H1 (cell line): ENCODE data around the gene MYH7. TPM values are rescaled to one million over a fixed set of nuclear protein-coding genes. Genes with fewer than 3 reads are reported as not detected.

Experiments used
- CTCF ChIA-PET: fragments of 300-600 bp; sonication (Branson Sonifier 250); formaldehyde crosslinking; loops from one replicate; lab custom pipeline; 2021; ENCODE audit not compliant: partially characterized antibody; lab: Charles Lee
- POLR2A ChIA-PET: fragments of 300-600 bp; sonication (Branson Sonifier 250); formaldehyde crosslinking; loops from one replicate; lab custom pipeline; 2021; ENCODE audit warnings: inconsistent platforms; ENCODE audit not compliant: partially characterized antibody; lab: Charles Lee
- DNase-seq, 2 experiments: peaks; one replicate each; pipeline versions ENCODE4 v3.0.0 to v3.0.0-alpha.2; 2010 to 2022; ENCODE audit warnings: low spot score in 2 of 2, low read depth in 1 of 2, mixed read lengths in 1 of 2
- FAIRE-seq: peaks from 2 replicates; lab custom pipeline; 2011; peaks lifted over from hg19 to GRCh38; lab: Jason Lieb, UNC
- H2AFZ ChIP-seq: 2 replicates; pipeline ENCODE4 v1.8.1; 2012; ENCODE audit warnings: low read length, inconsistent platforms
- H2AK5ac ChIP-seq: 2 replicates; pipeline ENCODE4 v1.6.1; 2013; ENCODE audit warnings: low read depth, low read length
- H2BK120ac ChIP-seq: replicated peaks from 2 replicates; pipeline ENCODE3; 2013; ENCODE audit warnings: low read depth, low read length, inconsistent platforms
- H2BK12ac ChIP-seq: 2 replicates; pipeline ENCODE4 v1.6.1; 2013; ENCODE audit warnings: low read depth, low read length
- H2BK15ac ChIP-seq: 2 replicates; pipeline ENCODE4 v1.6.1; 2013; ENCODE audit warnings: low read length
- H2BK20ac ChIP-seq: 2 replicates; pipeline ENCODE4 v1.6.1; 2013; ENCODE audit warnings: low read length
- H2BK5ac ChIP-seq: 2 replicates; pipeline ENCODE4 v1.6.1; 2013; ENCODE audit warnings: low read depth, low read length
- H3K14ac ChIP-seq: 2 replicates; pipeline ENCODE4 v1.6.1; 2013; ENCODE audit warnings: inconsistent platforms; ENCODE audit not compliant: insufficient read length
- H3K18ac ChIP-seq: 2 replicates; pipeline ENCODE4 v1.6.1; 2013; ENCODE audit warnings: low read length; ENCODE audit errors: extremely low read depth
- H3K23ac ChIP-seq: 2 replicates; pipeline ENCODE4 v1.6.1; 2013; ENCODE audit warnings: inconsistent platforms; ENCODE audit not compliant: insufficient read length
- H3K23me2 ChIP-seq: 2 replicates; pipeline ENCODE4 v1.6.1; 2013; ENCODE audit warnings: low read depth, low read length
- H3K27ac ChIP-seq: 2 replicates; pipeline ENCODE4 v1.6.1; 2011; ENCODE audit warnings: low read depth, low read length, inconsistent platforms
- H3K27me3 ChIP-seq, 4 experiments: replicated peaks in 1 of 4; 1 replicate in 1 of 4; 2 replicates in 3 of 4; pipeline versions ENCODE4 v1.6.1 to v1.8.1; 2011 to 2013; ENCODE audit warnings: low read length in 3 of 4, mild to moderate bottlenecking in 3 of 4, inconsistent platforms in 2 of 4, mixed read lengths in 2 of 4, moderate library complexity in 1 of 4; ENCODE audit not compliant: control insufficient read depth in 3 of 4, insufficient read depth in 3 of 4; ENCODE audit errors: extremely low read depth in 1 of 4
- H3K36me3 ChIP-seq, 4 experiments: 2 replicates each; pipeline versions ENCODE4 v1.6.1 to v1.8.1; 2011 to 2013; ENCODE audit warnings: mild to moderate bottlenecking in 4 of 4, low read length in 3 of 4, moderate library complexity in 2 of 4, control low read depth in 1 of 4, inconsistent platforms in 1 of 4; ENCODE audit not compliant: insufficient read depth in 4 of 4, control insufficient read depth in 2 of 4
- H3K4ac ChIP-seq: replicated peaks from 2 replicates; pipeline ENCODE3; 2013; ENCODE audit warnings: low read length, low read depth, mixed read lengths, inconsistent platforms; ENCODE audit not compliant: insufficient read length
- H3K4me1 ChIP-seq, 4 experiments: replicated peaks in 1 of 4; 1 replicate in 1 of 4; 2 replicates in 3 of 4; pipeline versions ENCODE4 v1.6.1 to v1.8.1; 2011 to 2013; ENCODE audit warnings: low read length in 3 of 4, inconsistent platforms in 2 of 4, mixed read lengths in 1 of 4; ENCODE audit not compliant: insufficient read depth in 4 of 4, control insufficient read depth in 3 of 4
- H3K4me2 ChIP-seq, 2 experiments: 2 replicates each; pipeline versions ENCODE4 v1.6.1 to v1.8.1; 2011 to 2013; ENCODE audit warnings: low read depth in 2 of 2, low read length in 2 of 2, control low read depth in 1 of 2, inconsistent platforms in 1 of 2, mild to moderate bottlenecking in 1 of 2; ENCODE audit not compliant: insufficient read depth in 1 of 2
- H3K4me3 ChIP-seq, 4 experiments: fragments of 200-600, 300-600 bp in 1 of 4; sonication (generic), shearing (Covaris generic), sonication (Bioruptor Twin) in 1 of 4; 2 replicates each; pipeline versions ENCODE4 v1.5.1 to v1.8.1; 2011 to 2016; ENCODE audit warnings: low read length in 4 of 4, low read depth in 3 of 4, control low read depth in 2 of 4, inconsistent platforms in 2 of 4, mild to moderate bottlenecking in 2 of 4, mixed read lengths in 1 of 4, moderate library complexity in 1 of 4; ENCODE audit not compliant: insufficient read depth in 2 of 4; ENCODE audit errors: extremely low read depth in 1 of 4
- H3K56ac ChIP-seq: replicated peaks from 2 replicates; pipeline ENCODE3; 2013; ENCODE audit warnings: low read depth, mild to moderate bottlenecking, mixed read lengths, low read length, inconsistent platforms; ENCODE audit not compliant: insufficient read length
- H3K79me1 ChIP-seq: 2 replicates; pipeline ENCODE4 v1.6.1; 2013; ENCODE audit warnings: low read depth, low read length, control low read depth
- H3K79me2 ChIP-seq, 2 experiments: 2 replicates each; pipeline versions ENCODE4 v1.6.1 to v1.8.1; 2012 to 2013; ENCODE audit warnings: low read length in 2 of 2, mild to moderate bottlenecking in 2 of 2, inconsistent platforms in 1 of 2; ENCODE audit not compliant: insufficient read depth in 2 of 2, control insufficient read depth in 1 of 2
- H3K9ac ChIP-seq, 4 experiments: replicated peaks in 1 of 4; 1 replicate in 1 of 4; 2 replicates in 3 of 4; pipeline versions ENCODE4 v1.6.1 to v1.8.1; 2011 to 2013; ENCODE audit warnings: low read depth in 3 of 4, low read length in 3 of 4, control low read depth in 2 of 4, mild to moderate bottlenecking in 2 of 4, moderate library complexity in 2 of 4, inconsistent platforms in 1 of 4; ENCODE audit errors: extremely low read depth in 1 of 4
- H3K9me3 ChIP-seq, 2 experiments: 2 replicates each; pipeline versions ENCODE4 v1.6.1 to v1.8.1; 2012 to 2013; ENCODE audit warnings: mild to moderate bottlenecking in 2 of 2, moderate library complexity in 2 of 2, control low read depth in 1 of 2, inconsistent platforms in 1 of 2, low read depth in 1 of 2, low read length in 1 of 2, mixed read lengths in 1 of 2; ENCODE audit not compliant: insufficient read depth in 2 of 2
- H4K20me1 ChIP-seq, 2 experiments: replicated peaks in 1 of 2; 2 replicates each; pipeline versions ENCODE3 to v1.8.1; 2011 to 2013; ENCODE audit warnings: inconsistent platforms in 2 of 2, low read length in 2 of 2, mild to moderate bottlenecking in 1 of 2; ENCODE audit not compliant: insufficient read depth in 2 of 2, control insufficient read depth in 1 of 2
- H4K5ac ChIP-seq: 2 replicates; pipeline ENCODE4 v1.6.1; 2013; ENCODE audit warnings: low read length, low read depth, mixed read lengths, inconsistent platforms; ENCODE audit not compliant: insufficient read length
- H4K8ac ChIP-seq: 2 replicates; pipeline ENCODE4 v1.8.0; 2013; ENCODE audit warnings: mild to moderate bottlenecking, moderate library complexity, low read length, inconsistent platforms; ENCODE audit not compliant: insufficient read depth; ENCODE audit errors: extremely low read depth
- H4K91ac ChIP-seq: replicated peaks from 2 replicates; pipeline ENCODE3; 2013; ENCODE audit warnings: low read length, mixed read lengths, inconsistent platforms; ENCODE audit not compliant: insufficient read length
- GABPA ChIP-seq: IDR thresholded peaks from 2 replicates; pipeline ENCODE4 v1.6.1; 2011; ENCODE audit warnings: mild to moderate bottlenecking, low read length, moderate library complexity, borderline replicate concordance; ENCODE audit not compliant: insufficient read depth
- POU5F1 ChIP-seq: IDR thresholded peaks from 2 replicates; pipeline ENCODE4 v1.6.1; 2011; ENCODE audit warnings: low read depth, mild to moderate bottlenecking, low read length, moderate library complexity
- RNF2 ChIP-seq: fragments of 200-900, 300-1000 bp; sonication (generic); IDR thresholded peaks from 2 replicates; pipeline ENCODE4 v1.7.1; 2016; ENCODE audit warnings: borderline replicate concordance, low read depth, mild to moderate bottlenecking, antibody characterized with exemption, low read length; ENCODE audit not compliant: poor library complexity, severe bottlenecking; ENCODE audit errors: missing control alignments
- SUZ12 ChIP-seq: fragments of 200-600 bp; sonication (generic); IDR thresholded peaks from 2 replicates; pipeline ENCODE4 v1.6.1; 2012; ENCODE audit warnings: mild to moderate bottlenecking, inconsistent platforms, low read length, moderate library complexity, mixed read lengths
- WGBS, 2 experiments: shearing (Covaris generic) in 1 of 2; methylation state at CpG; one replicate each; pipeline versions ENCODE4 v1.1.6 to v1.1.7; 2013 to 2015; ENCODE audit warnings: low lambda C conversion rate in 2 of 2, mixed read lengths in 2 of 2, inconsistent platforms in 1 of 2, low coverage in 1 of 2, missing lambda C conversion rate in 1 of 2; ENCODE audit not compliant: insufficient replicate concordance in 2 of 2, insufficient coverage in 1 of 2, insufficient read length in 1 of 2; ENCODE audit errors: extremely low coverage in 1 of 2, missing lambda C conversion rate in 1 of 2; 5-methylcytosine and 5-hydroxymethylcytosine counted together
- polyA plus RNA-seq, 7 experiments: library from polyadenylated mRNA; depleted of rRNA in 3 of 7; stranded (reverse) in 5 of 7; unstranded in 2 of 7; fragments of >200 nt in 5 of 7; fragments of 200-250 nt in 2 of 7; gene quantifications; 1 replicate in 5 of 7; 2 replicates in 1 of 7; 4 replicates in 1 of 7; pipeline versions ENCODE4 v1.2.1 to v1.2.3, GENCODE V29; 2011 to 2013; ENCODE audit warnings: missing spikeins in 2 of 7, mixed read lengths in 2 of 7
- total RNA-seq: library from RNA; stranded (reverse); fragmentation: NEBNext Ultra II Directional; extraction: Animal tissue kit (Norgen Biotek cat#: 25700); gene quantifications from 2 replicates; pipeline ENCODE4 v1.2.1, GENCODE V29; 2021

The MYH7 gene
- total and polyA plus RNA-seq, 2 of the 8 experiments (the other 6 are each of a cell fraction or from before 2014, with no cell fraction given): not detected

GRCh38 chr14:23444314-23444713 is 8.9 kb upstream of the MYH7 start:
- no peak overlapping the region for H3K4ac ChIP-seq
- H4K8ac ChIP-seq: no peak overlapping the region
- H3K23ac ChIP-seq: no peak overlapping the region
- H3K79me1 ChIP-seq: no peaks in the 10 kb centered on the region
- peaks cover 0 to 4% (median 1%) of the 10 kb centered on the region in 4 experiments; a peak in 3 of 7 replicates for H3K27me3 ChIP-seq
- H2BK20ac ChIP-seq: no peak overlapping the region
- H3K56ac ChIP-seq: no peak overlapping the region
- 68% methylated on average over 1 of the region's 1 CpG; no CpG with 5 or more reads in 1 of the 2 experiments for WGBS, 2 experiments
- H3K36me3 ChIP-seq: no peaks in the 10 kb centered on the region
- H2AK5ac ChIP-seq: no peak overlapping the region
- no peak overlapping the region for H4K5ac ChIP-seq
- no peak overlapping the region for H3K27ac ChIP-seq
- TF ChIP-seq POU5F1 (no peak), SUZ12 (no peak), RNF2 (no peak), GABPA (no peak)
- no peak overlapping the region for H2BK15ac ChIP-seq
- no peak overlapping the region for H2BK5ac ChIP-seq
- no peak overlapping the region for H2BK12ac ChIP-seq
- no peak overlapping the region for H3K18ac ChIP-seq
- no peaks in the 10 kb centered on the region; the same call in none of the 2 replicates for H3K23me2 ChIP-seq
- no peak overlapping the region for H3K4me3 ChIP-seq
- no peak overlapping the region for H3K4me2 ChIP-seq
- no peak for FAIRE-seq
- no peaks in the 10 kb centered on the region for H3K9me3 ChIP-seq
- POLR2A ChIA-PET: interaction anchor here (1.2 kb wide), 1 partner anchor 78 kb away, joined by 3 read pairs; no protein-coding TSS in a partner anchor
- no peak overlapping the region for H3K9ac ChIP-seq
- no peak overlapping the region for H2AFZ ChIP-seq
- no peaks in the 10 kb centered on the region for H3K79me2 ChIP-seq
- no peak overlapping the region for H3K14ac ChIP-seq
- peaks cover 0 to 12% (median 9%) of the 10 kb centered on the region in 4 experiments; a peak in 6 of 7 replicates for H3K4me1 ChIP-seq
- H4K91ac ChIP-seq: no peak overlapping the region
- no peak for DNase-seq
- no peaks in the 10 kb centered on the region for H4K20me1 ChIP-seq
- CTCF ChIA-PET: interaction anchor here (1.0 to 4.2 kb wide), 9 partner anchors 9 to 99 kb away, joined by 3 to 26 read pairs (median 5); partner anchors contain the start of genes CMTM5 and MYH7
- no peak overlapping the region for H2BK120ac ChIP-seq
